Measurements from ENCODE around the gene MTCL1. TPM values are rescaled to one million over a fixed set of nuclear protein-coding genes. Genes with fewer than 3 reads are reported as not detected.

Gene MTCL1
- total RNA-seq, 3 donors from 2014 or later (not counting 1 experiment from before 2014, with no cell fraction given) = 0.38 to 1.5 (median 0.43) TPM

DNA sequence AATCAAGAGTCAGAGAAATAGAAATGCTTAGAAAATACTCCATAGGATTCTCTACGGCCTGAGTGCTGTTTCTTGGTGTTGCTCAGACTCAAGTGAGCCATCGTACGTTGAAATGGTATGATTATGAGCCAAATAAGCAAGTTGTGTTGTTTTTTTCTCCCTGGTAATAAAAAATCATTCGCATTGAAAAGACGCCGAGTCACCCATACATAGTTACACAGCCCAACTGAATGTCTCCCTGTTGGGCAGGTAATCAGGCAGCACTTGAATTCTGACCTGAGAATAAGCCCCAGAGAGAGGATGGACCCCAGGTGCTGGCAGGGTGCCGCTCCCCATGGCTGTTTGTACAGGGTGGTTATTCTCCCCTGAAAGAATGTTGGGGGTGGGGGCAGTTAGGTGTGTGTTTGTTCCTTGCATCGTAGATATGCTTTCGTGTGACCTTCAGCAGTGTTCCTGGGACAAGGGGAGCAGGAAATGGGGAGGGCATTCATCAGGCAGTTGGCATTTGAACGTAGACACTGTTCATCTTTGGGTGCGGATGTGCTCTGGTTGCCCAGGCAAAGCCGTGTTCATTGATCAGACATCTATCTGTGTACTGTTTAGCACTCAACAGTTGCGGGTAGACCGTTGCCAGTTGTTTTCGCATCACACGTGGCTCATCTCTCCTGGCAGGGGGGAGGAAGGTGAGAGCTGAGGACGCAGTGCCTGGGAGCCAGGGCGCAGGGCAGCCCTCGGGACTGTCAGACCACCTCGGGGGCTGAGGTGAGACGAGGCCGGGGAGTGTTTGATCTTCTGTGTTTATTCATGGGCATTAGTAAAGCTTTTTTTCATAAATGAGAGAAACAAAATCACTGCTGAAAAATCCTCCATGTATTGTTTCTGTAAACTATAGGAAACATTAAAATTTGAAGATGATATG lies 27.3 kb downstream of the MTCL1 start:
- 93% methylated on average over 22 of the region's 22 CpGs for WGBS (ENCODE audit: insufficient coverage)
- H3K27me3 Mint-ChIP-seq (ENCODE audit: low read depth in 2 of 2) = peaks cover 15 to 45% of the 10 kb centered on the region in 2 donors
- no peak for TF ChIP-seq CTCF (IDR thresholded peaks at IDR 0.05)
- H3K9me3 Mint-ChIP-seq = no peaks in the 10 kb centered on the region
- Histone ChIP-seq H3K27me3 (ENCODE audit: control insufficient read depth, insufficient read depth, low read length) (peaks cover 2% of the 10 kb centered on the region), H3K9me3 (ENCODE audit: control insufficient read depth, insufficient read depth, low read length) (no peaks in the 10 kb centered on the region), H3K27ac (ENCODE audit: low read length) (no peak overlapping the region), H3K36me3 (ENCODE audit: control insufficient read depth, insufficient read depth, low read length) (no peaks in the 10 kb centered on the region), H3K4me1 (ENCODE audit: control insufficient read depth, insufficient read depth, low read length) (peaks cover 10% of the 10 kb centered on the region), H3K4me3 (ENCODE audit: low read length) (no peak overlapping the region)
- no peak for ATAC-seq
- H3K27ac Mint-ChIP-seq = no peak overlapping the region
- no peak overlapping the region for H3K4me3 Mint-ChIP-seq
- intact Hi-C loops (cut with micrococcal nuclease) = no loop called here
- no peak for DNase-seq
- H3K36me3 Mint-ChIP-seq = no peaks in the 10 kb centered on the region
- peaks cover 0 to 5% of the 10 kb centered on the region in 2 donors for H3K4me1 Mint-ChIP-seq

- H3K27me3 Mint-ChIP-seq (ENCODE audit: low read depth in 2 of 2) = peaks cover 17 to 49% of the 10 kb centered on the region in 2 donors
- intact Hi-C loops (cut with micrococcal nuclease) = no loop called here
- H3K9me3 Mint-ChIP-seq = no peaks in the 10 kb centered on the region
These were observed 29.1 kb downstream of the MTCL1 start for GRCh38 chr18:8734496-8734895.

GRCh38 chr18:8735274-8735673 lies 29.9 kb downstream of the MTCL1 start:
- intact Hi-C loops (cut with micrococcal nuclease) = no loop called here
- Histone ChIP-seq H3K4me3 (ENCODE audit: low read length) (no peak overlapping the region), H3K36me3 (ENCODE audit: control insufficient read depth, insufficient read depth, low read length) (no peaks in the 10 kb centered on the region), H3K9me3 (ENCODE audit: control insufficient read depth, insufficient read depth, low read length) (no peaks in the 10 kb centered on the region), H3K27ac (ENCODE audit: low read length) (no peak overlapping the region), H3K4me1 (ENCODE audit: control insufficient read depth, insufficient read depth, low read length) (peaks cover 10% of the 10 kb centered on the region), H3K27me3 (ENCODE audit: control insufficient read depth, insufficient read depth, low read length) (peaks cover 2% of the 10 kb centered on the region)
- H3K27ac Mint-ChIP-seq = no peak overlapping the region
- TF ChIP-seq CTCF (IDR thresholded peaks at IDR 0.05) = no peak
- no peak overlapping the region for H3K4me3 Mint-ChIP-seq
- peaks cover 0 to 5% of the 10 kb centered on the region in 2 donors for H3K4me1 Mint-ChIP-seq
- DNase-seq (no peak), ATAC-seq (no peak)
- WGBS (ENCODE audit: insufficient coverage) = 89% methylated on average over 2 of the region's 2 CpGs
- no peaks in the 10 kb centered on the region for H3K36me3 Mint-ChIP-seq
- H3K27me3 Mint-ChIP-seq (ENCODE audit: low read depth in 2 of 2) = peaks cover 17 to 46% of the 10 kb centered on the region in 2 donors
- no peaks in the 10 kb centered on the region for H3K9me3 Mint-ChIP-seq

More at GRCh38 chr18:8734496-8734895, 29.1 kb downstream of the MTCL1 start:
- Histone ChIP-seq H3K27me3 (ENCODE audit: control insufficient read depth, insufficient read depth, low read length) (peaks cover 2% of the 10 kb centered on the region), H3K36me3 (ENCODE audit: control insufficient read depth, insufficient read depth, low read length) (no peaks in the 10 kb centered on the region), H3K9me3 (ENCODE audit: control insufficient read depth, insufficient read depth, low read length) (no peaks in the 10 kb centered on the region), H3K27ac (ENCODE audit: low read length) (no peak overlapping the region), H3K4me3 (ENCODE audit: low read length) (no peak overlapping the region), H3K4me1 (ENCODE audit: control insufficient read depth, insufficient read depth, low read length) (peaks cover 10% of the 10 kb centered on the region)
- no peak for TF ChIP-seq CTCF (IDR thresholded peaks at IDR 0.05)
- Mint-ChIP-seq H3K36me3 (no peaks in the 10 kb centered on the region), H3K4me3 (no peak overlapping the region), H3K4me1 (peaks cover 0 to 5% of the 10 kb centered on the region in 2 donors), H3K27ac (no peak overlapping the region)
- peak in 2 of 3 donors; percentile 31 to 48 for ATAC-seq
- no peak for DNase-seq
- WGBS (ENCODE audit: insufficient coverage) = 45% methylated on average over 5 of the region's 5 CpGs

Data from natural killer cell (primary cell).